Ovary (tissue), 3 donors: ENCODE measurements around the gene APOH.

Experiments used
- CTCF ChIP-seq, 3 donors: fragments of 450-650 bp in 2 of 3; fragments of 200-600 bp in 1 of 3; IDR thresholded peaks; one replicate each; pipeline versions ENCODE4 v1.5.1 to v1.8.0; 2016 to 2022; ENCODE audit warnings: antibody characterized with exemption in 3 of 3, mild to moderate bottlenecking in 1 of 3
- POLR2A ChIP-seq: fragments of 450-650 bp; IDR thresholded peaks from one replicate; pipeline ENCODE4 v1.6.1; 2017; ENCODE audit warnings: antibody characterized with exemption, mild to moderate bottlenecking, moderate library complexity
- donor health status: DM: no; HTN: no; CAD: no.

DNA sequence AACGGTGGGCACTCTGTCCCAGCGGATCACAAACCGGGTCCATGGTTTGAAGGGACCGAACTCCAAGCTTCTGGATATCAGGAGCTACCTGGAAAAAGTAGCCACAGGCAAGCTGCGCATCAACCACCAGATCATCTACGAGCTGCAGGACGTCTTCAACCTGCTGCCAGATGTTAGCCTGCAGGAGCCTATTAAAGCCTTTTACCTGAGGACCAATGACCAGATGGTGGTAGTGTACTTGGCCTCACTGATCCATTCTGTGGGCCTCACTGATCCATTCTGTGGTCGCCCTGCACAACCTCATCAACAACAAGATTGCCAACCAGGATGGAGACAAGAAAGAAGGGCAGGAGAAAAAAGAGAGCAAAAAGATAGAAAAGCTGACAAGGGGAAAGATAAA is 31.0 kb downstream of the APOH start:
- no peak for TF ChIP-seq CTCF (IDR thresholded peaks at IDR 0.05)
- TF ChIP-seq POLR2A: no peak
